IMR-90 (cell line): ENCODE results near the gene PPP2R5E. TPM values are rescaled to one million over a fixed set of nuclear protein-coding genes. Genes with fewer than 3 reads are reported as not detected.

Source experiments
- ATAC-seq: fragments of 200-7000 bp; cut with Tn5 transposase; 2 replicates; pipeline ENCODE4 v1.9.1; 2020; ENCODE audit warnings: low read depth, mild to moderate bottlenecking, moderate library complexity
- BruUV-seq: library from RNA; stranded (reverse); fragments of 400-500 nt; replicated peaks from 2 replicates; lab custom pipeline; 2021; lab: Mats Ljungman, UMichigan
- CTCF ChIA-PET: fragments of 300-600 bp; formaldehyde crosslinking; extraction: SDS; loops from one replicate; lab custom pipeline; 2021; ENCODE audit warnings: antibody characterized with exemption; lab: Yijun Ruan, JAX
- POLR2A ChIA-PET: fragments of 300-600 bp; sonication (Branson Sonifier 250); formaldehyde crosslinking; loops from one replicate; lab custom pipeline; 2022; ENCODE audit warnings: antibody characterized with exemption; ENCODE audit not compliant: unreplicated experiment; lab: Charles Lee
- DNase-seq: peaks from one replicate; pipeline ENCODE4 v3.0.0; 2013
- H2AFZ ChIP-seq: replicated peaks from 2 replicates; pipeline ENCODE3; 2013; ENCODE audit warnings: low read length, mild to moderate bottlenecking; ENCODE audit not compliant: poor library complexity
- H2AK5ac ChIP-seq: 2 replicates; pipeline ENCODE4 v1.6.1; 2013; ENCODE audit warnings: low read depth, low read length, inconsistent platforms
- H2AK9ac ChIP-seq: replicated peaks from 2 replicates; pipeline ENCODE3; 2013; ENCODE audit warnings: mild to moderate bottlenecking, low read depth, low read length, moderate library complexity; ENCODE audit not compliant: poor library complexity
- H2BK120ac ChIP-seq: 2 replicates; pipeline ENCODE4 v1.6.1; 2013; ENCODE audit warnings: low read depth, low read length, inconsistent platforms
- H2BK15ac ChIP-seq: 3 replicates; pipeline ENCODE4 v1.6.1; 2013; ENCODE audit warnings: low read depth, low read length, inconsistent platforms
- H2BK20ac ChIP-seq: 2 replicates; pipeline ENCODE4 v1.6.1; 2013; ENCODE audit warnings: low read depth, mild to moderate bottlenecking, inconsistent platforms, low read length, moderate library complexity
- H2BK5ac ChIP-seq: 2 replicates; pipeline ENCODE4 v1.6.1; 2013; ENCODE audit warnings: mild to moderate bottlenecking, low read depth, low read length, inconsistent platforms; ENCODE audit not compliant: poor library complexity, severe bottlenecking
- H3K14ac ChIP-seq: replicated peaks from 2 replicates; pipeline ENCODE4 v1.6.1; 2013; ENCODE audit warnings: low read depth, low read length, inconsistent platforms
- H3K18ac ChIP-seq: 2 replicates; pipeline ENCODE4 v1.6.1; 2013; ENCODE audit warnings: low read depth, low read length, control low read depth
- H3K23ac ChIP-seq: 2 replicates; pipeline ENCODE4 v1.6.1; 2013; ENCODE audit warnings: low read depth, low read length, inconsistent platforms
- H3K27ac ChIP-seq: 2 replicates; pipeline ENCODE4 v1.5.1; 2013; ENCODE audit warnings: mild to moderate bottlenecking, control low read depth, low read length; ENCODE audit not compliant: insufficient read depth
- H3K27me3 ChIP-seq: 2 replicates; pipeline ENCODE4 v1.6.1; 2013; ENCODE audit warnings: low read length; ENCODE audit not compliant: control insufficient read depth, insufficient read depth
- H3K36me3 ChIP-seq: 2 replicates; pipeline ENCODE4 v1.6.1; 2013; ENCODE audit warnings: low read length, mixed read lengths; ENCODE audit not compliant: control insufficient read depth, insufficient read depth
- H3K4ac ChIP-seq: 2 replicates; pipeline ENCODE4 v1.6.1; 2013; ENCODE audit warnings: low read depth, low read length, inconsistent platforms
- H3K4me1 ChIP-seq: 2 replicates; pipeline ENCODE4 v1.6.1; 2013; ENCODE audit warnings: low read length, mixed read lengths; ENCODE audit not compliant: control insufficient read depth, insufficient read depth
- H3K4me2 ChIP-seq: 2 replicates; pipeline ENCODE4 v1.6.1; 2013; ENCODE audit warnings: low read depth, mild to moderate bottlenecking, control low read depth, low read length, moderate library complexity
- H3K4me3 ChIP-seq: 2 replicates; pipeline ENCODE4 v1.5.1; 2013; ENCODE audit warnings: low read depth, mild to moderate bottlenecking, control low read depth, low read length, moderate library complexity; ENCODE audit not compliant: insufficient read depth
- H3K56ac ChIP-seq: 2 replicates; pipeline ENCODE4 v1.6.1; 2013; ENCODE audit warnings: low read length, inconsistent platforms; ENCODE audit not compliant: insufficient read depth; ENCODE audit errors: extremely low read depth
- H3K79me1 ChIP-seq, 2 experiments: 2 replicates each; pipeline ENCODE4 v1.6.1; 2013; ENCODE audit warnings: low read length in 2 of 2, inconsistent platforms in 1 of 2, low read depth in 1 of 2
- H3K9ac ChIP-seq: 2 replicates; pipeline ENCODE4 v1.6.1; 2013; ENCODE audit warnings: low read depth, low read length, control low read depth
- H3K9me1 ChIP-seq: 2 replicates; pipeline ENCODE4 v1.6.1; 2013; ENCODE audit warnings: low read length, inconsistent platforms; ENCODE audit not compliant: insufficient read depth
- H3K9me3 ChIP-seq: 2 replicates; pipeline ENCODE4 v1.6.1; 2013; ENCODE audit warnings: low read length; ENCODE audit not compliant: control insufficient read depth, insufficient read depth
- H4K20me1 ChIP-seq: 2 replicates; pipeline ENCODE4 v1.6.1; 2013; ENCODE audit warnings: low read length, inconsistent platforms; ENCODE audit not compliant: insufficient read depth
- H4K5ac ChIP-seq: 2 replicates; pipeline ENCODE4 v1.6.1; 2013; ENCODE audit warnings: mild to moderate bottlenecking, low read depth, low read length, control low read depth
- H4K8ac ChIP-seq, 2 experiments: 2 replicates each; pipeline ENCODE4 v1.6.1; 2013; ENCODE audit warnings: low read depth in 2 of 2, low read length in 2 of 2, control low read depth in 1 of 2, inconsistent platforms in 1 of 2
- H4K91ac ChIP-seq: 2 replicates; pipeline ENCODE4 v1.6.1; 2013; ENCODE audit warnings: low read depth, low read length, inconsistent platforms; ENCODE audit not compliant: insufficient read depth
- CEBPB ChIP-seq: IDR thresholded peaks from 2 replicates; pipeline ENCODE4 v1.6.1; 2012; ENCODE audit warnings: low read depth, low read length, improper control_type of control experiment
- CHD1 ChIP-seq: IDR thresholded peaks from 2 replicates; pipeline ENCODE4 v1.6.1; 2012; ENCODE audit warnings: low read depth, low read length, improper control_type of control experiment
- CTCF ChIP-seq: conservative IDR thresholded peaks from 2 replicates; pipeline ENCODE4 v1.5.1; 2012; ENCODE audit warnings: mild to moderate bottlenecking, low read depth, low read length, improper control_type of control experiment
- ELK1 ChIP-seq: fragments of 150-350 bp; IDR thresholded peaks from 2 replicates; pipeline ENCODE4 v1.6.1; 2016; ENCODE audit warnings: low read depth, mild to moderate bottlenecking, low read length, moderate library complexity, borderline replicate concordance
- FOS ChIP-seq: fragments of 150-350 bp; IDR thresholded peaks from 2 replicates; pipeline ENCODE4 v1.6.1; 2016; ENCODE audit warnings: low read depth, low read length
- MAFK ChIP-seq: IDR thresholded peaks from 2 replicates; pipeline ENCODE4 v1.6.1; 2012; ENCODE audit warnings: low read depth, low read length, improper control_type of control experiment
- MAZ ChIP-seq: IDR thresholded peaks from 2 replicates; pipeline ENCODE4 v1.6.1; 2012; ENCODE audit warnings: low read depth, mild to moderate bottlenecking, low read length, improper control_type of control experiment, moderate library complexity, borderline replicate concordance
- MXI1 ChIP-seq: IDR thresholded peaks from 2 replicates; pipeline ENCODE4 v1.6.1; 2012; ENCODE audit warnings: low read depth, mild to moderate bottlenecking, low read length, moderate library complexity, borderline replicate concordance
- RAD21 ChIP-seq: IDR thresholded peaks from 2 replicates; pipeline ENCODE4 v1.6.1; 2012; ENCODE audit warnings: low read length, improper control_type of control experiment
- RCOR1 ChIP-seq: IDR thresholded peaks from 2 replicates; pipeline ENCODE4 v1.6.1; 2012; ENCODE audit warnings: mild to moderate bottlenecking, low read length, improper control_type of control experiment; ENCODE audit not compliant: insufficient replicate concordance
- RFX5 ChIP-seq: IDR thresholded peaks from 2 replicates; pipeline ENCODE4 v1.8.0; 2012; ENCODE audit warnings: low read depth, mild to moderate bottlenecking, low read length, moderate library complexity
- WGBS, 2 experiments: methylation state at CpG; one replicate each; pipeline versions ENCODE4 v1.1.5 to v1.1.7; 2013; ENCODE audit warnings: missing lambda C conversion rate in 2 of 2; ENCODE audit not compliant: insufficient read length in 1 of 2; ENCODE audit errors: extremely low coverage in 2 of 2; 5-methylcytosine and 5-hydroxymethylcytosine counted together
- dilution Hi-C: fragments of 300-500 bp; cut with HindIII; formaldehyde crosslinking; loops from one replicate; pipeline ENCODE4 v1.14.3; 2018; ENCODE audit warnings: low sequenced_read_pairs; ENCODE audit not compliant: unreplicated experiment
- in situ Hi-C: fragments of 300-500 bp; cut with MboI; formaldehyde crosslinking; loops from 3 replicates; pipeline ENCODE4 v1.14.3; 2019; ENCODE audit warnings: low sequenced_read_pairs, inconsistent platforms, mixed read lengths
- intact Hi-C: fragments of 100-400 bp; cut with micrococcal nuclease; formaldehyde crosslinking; loops from 2 replicates; pipeline ENCODE4 v1.10.0; 2022
- polyA plus RNA-seq, 3 experiments: library from polyadenylated mRNA; depleted of rRNA; stranded (reverse); fragments of >200 nt; gene quantifications; 2 replicates each; pipeline ENCODE4 v1.2.3, GENCODE V29; 2012; ENCODE audit warnings: low replicate concordance in 1 of 3
- total RNA-seq: library from RNA; depleted of rRNA; stranded (reverse); fragments of >200 nt; gene quantifications from 2 replicates; pipeline ENCODE4 v1.2.3, GENCODE V29; 2012

PPP2R5E gene
- total and polyA plus RNA-seq, 2 of the 4 experiments (the other 2 are of a cell fraction) = 9.7 to 12.2 TPM

- CTCF ChIA-PET = interaction anchor here (0.6 kb wide), 2 partner anchors 43 to 117 kb away, joined by 3 to 6 read pairs; no protein-coding TSS in a partner anchor
- Histone ChIP-seq H4K20me1 (peaks cover 15% of the 10 kb centered on the region; the same call in 1 of the 2 replicates), H2BK5ac (no peak overlapping the region), H3K14ac (no peak overlapping the region), H3K27ac (no peak overlapping the region), H3K9ac (no peak overlapping the region), H3K79me1 (peaks cover 33 to 51% of the 10 kb centered on the region in 2 experiments), H2AK5ac (no peak overlapping the region), H2BK20ac (no peak overlapping the region), H3K23ac (no peak overlapping the region), H2BK15ac (no peak overlapping the region), H3K18ac (no peak overlapping the region), H4K8ac (no peak overlapping the region), H3K4me2 (no peak overlapping the region), H4K91ac (no peak overlapping the region), H3K56ac (no peak overlapping the region), H3K4ac (no peak overlapping the region), H4K5ac (no peak overlapping the region), H3K4me1 (no peaks in the 10 kb centered on the region), H3K9me3 (no peaks in the 10 kb centered on the region), H3K27me3 (no peaks in the 10 kb centered on the region), H2AK9ac (no peak overlapping the region), H3K36me3 (peaks cover 2% of the 10 kb centered on the region; the same call in 1 of the 2 replicates), H3K9me1 (peaks cover 2% of the 10 kb centered on the region; the same call in 1 of the 2 replicates), H3K4me3 (no peak overlapping the region), H2BK120ac (no peak overlapping the region), H2AFZ (no peak overlapping the region)
- in situ Hi-C loops = no loop called here
- ATAC-seq = no peak
- dilution Hi-C loops = no loop called here
- no TSS peak for BruUV-seq
- intact Hi-C loops = no loop called here
- WGBS, 2 experiments = no CpG with 5 or more reads among the region's 6 CpGs
- TF ChIP-seq MXI1 (no peak), FOS (no peak), CHD1 (no peak), CEBPB (no peak), RFX5 (no peak), ELK1 (no peak), RCOR1 (no peak), RAD21 (no peak), MAZ (no peak), MAFK (no peak), CTCF (no peak)
- POLR2A ChIA-PET = no interaction called here
- no peak for DNase-seq
Observed at GRCh38 chr14:63426838-63427352, 116.3 kb downstream of the PPP2R5E start.
